OCI-M2 (cell line): ENCODE data around the gene CD226.
"Not testable (repeated sequence)": the region's sequence is repeated elsewhere in the genome, so short reads cannot be mapped to it uniquely, and the experiment has no call there.

Source experiments
- DNase-seq: peaks from one replicate; lab custom pipeline; 2025; ENCODE audit not compliant: unreplicated experiment; lab: John Stamatoyannopoulos, UW

CD226 gene

GRCh38 chr18:69876490-69876889 lies 71.2 kb downstream of the CD226 start:
- DNase-seq, result no peak

GRCh38 chr18:69874058-69874457 lies 73.6 kb downstream of the CD226 start:
- DNase-seq, result no peak

- DNase-seq, result no peak
Measured at GRCh38 chr18:69872661-69873060, 75.0 kb downstream of the CD226 start.

GRCh38 chr18:69871363-69871762 lies 76.3 kb downstream of the CD226 start:
- DNase-seq, result no peak

- no peak for DNase-seq
Measured at GRCh38 chr18:69870736-69871135, 76.9 kb downstream of the CD226 start.

- DNase-seq, result no peak
Measured at GRCh38 chr18:69866212-69866611, 81.5 kb downstream of the CD226 start.

GRCh38 chr18:69865776-69866175 lies 81.9 kb downstream of the CD226 start:
- DNase-seq, result no peak

GRCh38 chr18:69864802-69865201 lies 82.9 kb downstream of the CD226 start:
- not testable (repeated sequence) for DNase-seq

GRCh38 chr18:69858897-69859296 lies 88.8 kb downstream of the CD226 start:
- DNase-seq, result no peak

GRCh38 chr18:69854455-69854854 lies 93.2 kb downstream of the CD226 start:
- no peak for DNase-seq

- DNase-seq, result no peak
Measured at GRCh38 chr18:69853051-69853450, 94.6 kb downstream of the CD226 start.

GRCh38 chr18:69845593-69846506 lies 101.8 kb downstream of the CD226 start:
- DNase-seq, result no peak

- DNase-seq, result no peak
Measured at GRCh38 chr18:69844656-69845055, 103.0 kb downstream of the CD226 start.

GRCh38 chr18:69843015-69843414 lies 104.7 kb downstream of the CD226 start:
- DNase-seq, result no peak

GRCh38 chr18:69841117-69841516 lies 106.6 kb downstream of the CD226 start:
- no peak for DNase-seq

GRCh38 chr18:69840445-69840844 lies 107.2 kb downstream of the CD226 start:
- DNase-seq, result no peak

- DNase-seq, result no peak
Measured at GRCh38 chr18:69840001-69840400, 107.7 kb downstream of the CD226 start.

GRCh38 chr18:69839497-69839896 lies 108.2 kb downstream of the CD226 start:
- no peak for DNase-seq

- DNase-seq, result no peak
Measured at GRCh38 chr18:69838620-69839411, 108.9 kb downstream of the CD226 start.

GRCh38 chr18:69838003-69838402 lies 109.7 kb downstream of the CD226 start:
- DNase-seq, result no peak

- DNase-seq, result not testable (repeated sequence)
Measured at GRCh38 chr18:69834980-69835379, 112.7 kb downstream of the CD226 start.

- DNase-seq, result no peak
Measured at GRCh38 chr18:69830189-69830588, 117.5 kb downstream of the CD226 start.
